Measurements from ENCODE around the gene CCDC178. TPM values are rescaled to one million over a fixed set of nuclear protein-coding genes. Genes with fewer than 3 reads are reported as not detected.

CCDC178 gene
- total RNA-seq, 1 donor, result not detected

GRCh38 chr18:32920796-32921787 is 519.4 kb downstream of the CCDC178 start:
- Histone ChIP-seq H3K4me1 (ENCODE audit: insufficient read depth, low read length) (peaks cover 14% of the 10 kb centered on the region), H3K9me3 (ENCODE audit: low read depth, low read length) (no peaks in the 10 kb centered on the region), H3K27me3 (ENCODE audit: insufficient read depth, low read length) (no peaks in the 10 kb centered on the region), H3K4me3 (ENCODE audit: low read length) (no peak overlapping the region)

- Histone ChIP-seq H3K9me3 (ENCODE audit: low read depth, low read length) (no peaks in the 10 kb centered on the region), H3K4me3 (ENCODE audit: low read length) (no peak overlapping the region), H3K27me3 (ENCODE audit: insufficient read depth, low read length) (no peaks in the 10 kb centered on the region), H3K4me1 (ENCODE audit: insufficient read depth, low read length) (peaks cover 14% of the 10 kb centered on the region)
Measured at GRCh38 chr18:32919799-32920198, 520.7 kb downstream of the CCDC178 start.

- H3K4me3 ChIP-seq (ENCODE audit: low read length), result no peak overlapping the region
- H3K9me3 ChIP-seq (ENCODE audit: low read depth, low read length), result no peaks in the 10 kb centered on the region
- peaks cover 14% of the 10 kb centered on the region for H3K4me1 ChIP-seq (ENCODE audit: insufficient read depth, low read length)
- H3K27me3 ChIP-seq (ENCODE audit: insufficient read depth, low read length), result no peaks in the 10 kb centered on the region
Measured at GRCh38 chr18:32918692-32919250, 521.8 kb downstream of the CCDC178 start.

- H3K4me3 ChIP-seq (ENCODE audit: low read length), result no peak overlapping the region
- H3K9me3 ChIP-seq (ENCODE audit: low read depth, low read length), result no peaks in the 10 kb centered on the region
- peaks cover 5% of the 10 kb centered on the region for H3K4me1 ChIP-seq (ENCODE audit: insufficient read depth, low read length)
- no peaks in the 10 kb centered on the region for H3K27me3 ChIP-seq (ENCODE audit: insufficient read depth, low read length)
Measured at GRCh38 chr18:32915516-32915915, 525.0 kb downstream of the CCDC178 start.

GRCh38 chr18:32911660-32912284 is 528.7 kb downstream of the CCDC178 start:
- Histone ChIP-seq H3K27me3 (ENCODE audit: insufficient read depth, low read length) (no peaks in the 10 kb centered on the region), H3K4me3 (ENCODE audit: low read length) (no peak overlapping the region), H3K4me1 (ENCODE audit: insufficient read depth, low read length) (peaks cover 5% of the 10 kb centered on the region), H3K9me3 (ENCODE audit: low read depth, low read length) (no peaks in the 10 kb centered on the region)

- no peak overlapping the region for H3K4me3 ChIP-seq (ENCODE audit: low read length)
- no peaks in the 10 kb centered on the region for H3K27me3 ChIP-seq (ENCODE audit: insufficient read depth, low read length)
- peaks cover 5% of the 10 kb centered on the region for H3K4me1 ChIP-seq (ENCODE audit: insufficient read depth, low read length)
- H3K9me3 ChIP-seq (ENCODE audit: low read depth, low read length), result no peaks in the 10 kb centered on the region
Measured at GRCh38 chr18:32910694-32911296, 529.7 kb downstream of the CCDC178 start.

GRCh38 chr18:32909798-32910561 is 530.5 kb downstream of the CCDC178 start:
- H3K9me3 ChIP-seq (ENCODE audit: low read depth, low read length), result no peaks in the 10 kb centered on the region
- H3K27me3 ChIP-seq (ENCODE audit: insufficient read depth, low read length), result no peaks in the 10 kb centered on the region
- H3K4me1 ChIP-seq (ENCODE audit: insufficient read depth, low read length), result peaks cover 5% of the 10 kb centered on the region

GRCh38 chr18:32908424-32908805 is 532.1 kb downstream of the CCDC178 start:
- H3K27me3 ChIP-seq (ENCODE audit: insufficient read depth, low read length), result no peaks in the 10 kb centered on the region
- H3K4me1 ChIP-seq (ENCODE audit: insufficient read depth, low read length), result peaks cover 5% of the 10 kb centered on the region
- H3K9me3 ChIP-seq (ENCODE audit: low read depth, low read length), result no peaks in the 10 kb centered on the region
- no peak overlapping the region for H3K4me3 ChIP-seq (ENCODE audit: low read length)

More at GRCh38 chr18:32909798-32910561, 530.5 kb downstream of the CCDC178 start:
- no peak overlapping the region for H3K4me3 ChIP-seq (ENCODE audit: low read length)

- no peaks in the 10 kb centered on the region for H3K9me3 ChIP-seq (ENCODE audit: low read depth, low read length)
- H3K4me1 ChIP-seq (ENCODE audit: insufficient read depth, low read length), result peaks cover 5% of the 10 kb centered on the region
- H3K4me3 ChIP-seq (ENCODE audit: low read length), result no peak overlapping the region
- no peaks in the 10 kb centered on the region for H3K27me3 ChIP-seq (ENCODE audit: insufficient read depth, low read length)
Measured at GRCh38 chr18:32907648-32908423, 532.7 kb downstream of the CCDC178 start.

GRCh38 chr18:32907311-32907585 is 533.3 kb downstream of the CCDC178 start:
- Histone ChIP-seq H3K9me3 (ENCODE audit: low read depth, low read length) (no peaks in the 10 kb centered on the region), H3K4me3 (ENCODE audit: low read length) (no peak overlapping the region), H3K4me1 (ENCODE audit: insufficient read depth, low read length) (peaks cover 5% of the 10 kb centered on the region), H3K27me3 (ENCODE audit: insufficient read depth, low read length) (no peaks in the 10 kb centered on the region)

- peaks cover 5% of the 10 kb centered on the region for H3K4me1 ChIP-seq (ENCODE audit: insufficient read depth, low read length)
- no peak overlapping the region for H3K4me3 ChIP-seq (ENCODE audit: low read length)
- H3K27me3 ChIP-seq (ENCODE audit: insufficient read depth, low read length), result no peaks in the 10 kb centered on the region
- H3K9me3 ChIP-seq (ENCODE audit: low read depth, low read length), result no peaks in the 10 kb centered on the region
Measured at GRCh38 chr18:32906506-32907310, 533.8 kb downstream of the CCDC178 start.

- H3K4me1 ChIP-seq (ENCODE audit: insufficient read depth, low read length), result peaks cover 5% of the 10 kb centered on the region
- no peaks in the 10 kb centered on the region for H3K27me3 ChIP-seq (ENCODE audit: insufficient read depth, low read length)
- H3K9me3 ChIP-seq (ENCODE audit: low read depth, low read length), result no peaks in the 10 kb centered on the region
- H3K4me3 ChIP-seq (ENCODE audit: low read length), result no peak overlapping the region
Measured at GRCh38 chr18:32905651-32906050, 534.9 kb downstream of the CCDC178 start.

- Histone ChIP-seq H3K9me3 (ENCODE audit: low read depth, low read length) (no peaks in the 10 kb centered on the region), H3K27me3 (ENCODE audit: insufficient read depth, low read length) (no peaks in the 10 kb centered on the region), H3K4me3 (ENCODE audit: low read length) (no peak overlapping the region), H3K4me1 (ENCODE audit: insufficient read depth, low read length) (no peaks in the 10 kb centered on the region)
Measured at GRCh38 chr18:32902568-32903330, 537.8 kb downstream of the CCDC178 start.

All from mononuclear cell (primary cell).